IPS-18c (cell line): Measurements from ENCODE around the gene PALB2.
"Not testable (repeated sequence)": the region's sequence is repeated elsewhere in the genome, so short reads cannot be mapped to it uniquely, and the experiment has no call there.

Experiments used
- H3K4me3 ChIP-seq: 2 replicates; pipeline ENCODE4 v1.7.0; 2013; ENCODE audit warnings: low read depth, mild to moderate bottlenecking, low read length, moderate library complexity; ENCODE audit not compliant: insufficient read depth
- H3K9me3 ChIP-seq: one replicate; pipeline ENCODE4 v1.6.1; 2013; ENCODE audit warnings: mild to moderate bottlenecking, low read length, moderate library complexity; ENCODE audit not compliant: control insufficient read depth, insufficient read depth

PALB2 gene

GRCh38 chr16:23597003-23597756 lies 43.9 kb downstream of the PALB2 start:
- no peak overlapping the region for H3K4me3 ChIP-seq
- H3K9me3 ChIP-seq = no peaks in the 10 kb centered on the region

GRCh38 chr16:23595951-23596720 lies 45.0 kb downstream of the PALB2 start, which contains the start of gene NDUFAB1:
TSS of gene NDUFAB1 (minus strand) at chr16:23596316. CDS start at chr16:23596290, 26 bp downstream.
- H3K9me3 ChIP-seq = no peaks in the 10 kb centered on the region
- peak within 1 kb of the TSS; percentile 98 for H3K4me3 ChIP-seq

- Histone ChIP-seq H3K4me3 (peak overlapping the region; percentile 98), H3K9me3 (no peaks in the 10 kb centered on the region)
Observed at GRCh38 chr16:23595246-23595950, 45.7 kb downstream of the PALB2 start.

DNA sequence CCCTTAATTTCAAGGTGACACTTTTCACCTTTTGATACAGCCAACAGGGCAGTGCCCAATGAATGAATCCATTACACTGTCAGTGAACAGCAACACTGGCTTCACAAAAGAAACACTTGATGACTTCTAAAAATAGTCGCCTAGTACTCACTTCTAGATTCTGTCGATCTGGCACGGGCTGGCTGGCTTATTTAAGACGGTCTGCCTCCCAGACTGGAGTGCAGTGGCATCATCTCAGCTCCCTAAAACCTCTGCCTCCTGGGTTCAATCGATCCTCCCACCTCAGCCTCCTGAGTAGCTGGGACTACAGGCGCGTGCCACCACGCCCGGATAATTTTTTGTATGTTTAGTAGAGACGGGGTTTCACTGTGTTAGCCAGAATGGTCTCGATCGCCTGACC lies 46.9 kb downstream of the PALB2 start:
- H3K4me3 ChIP-seq = no peak overlapping the region
- no peaks in the 10 kb centered on the region for H3K9me3 ChIP-seq

DNA sequence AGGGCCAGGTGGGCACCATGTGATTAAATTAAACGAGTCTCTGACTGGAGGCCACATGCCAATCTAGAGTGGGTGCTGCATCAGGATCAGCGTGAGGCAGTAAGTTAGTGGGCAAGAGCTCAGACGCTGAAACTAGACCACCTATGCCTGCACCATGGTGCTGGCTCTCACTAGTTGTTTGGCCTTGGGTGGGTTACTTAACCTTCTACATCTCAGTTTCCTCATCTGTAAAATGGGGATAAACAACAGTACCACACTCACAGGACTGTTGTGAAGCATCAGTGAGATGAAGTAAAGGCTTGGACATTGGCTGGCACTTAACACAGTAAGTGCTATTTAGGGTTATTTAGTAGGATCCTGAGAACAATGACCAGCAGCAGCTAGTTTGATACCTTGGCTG lies 50.9 kb downstream of the PALB2 start:
- Histone ChIP-seq H3K9me3 (no peaks in the 10 kb centered on the region), H3K4me3 (no peak overlapping the region)

DNA sequence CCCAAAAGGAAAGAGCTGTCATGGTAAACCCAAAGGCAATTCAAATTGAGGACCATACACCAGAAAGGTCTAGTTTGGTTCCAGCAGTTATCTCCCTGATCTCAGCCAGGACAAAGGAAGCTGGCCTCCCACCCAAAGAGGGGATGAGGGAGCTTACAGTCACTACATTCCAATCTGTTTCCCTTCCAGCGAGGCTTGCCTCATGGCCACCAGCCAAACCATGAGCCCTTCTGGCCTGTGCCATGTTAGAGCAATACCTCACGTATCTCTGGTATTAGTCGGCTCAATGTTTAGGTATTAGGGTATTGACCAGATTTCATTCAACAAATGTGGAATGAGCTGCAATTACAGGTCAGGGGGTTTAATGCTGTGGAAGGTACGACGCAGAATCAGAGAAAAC lies 53.4 kb downstream of the PALB2 start:
- no peaks in the 10 kb centered on the region for H3K9me3 ChIP-seq

DNA sequence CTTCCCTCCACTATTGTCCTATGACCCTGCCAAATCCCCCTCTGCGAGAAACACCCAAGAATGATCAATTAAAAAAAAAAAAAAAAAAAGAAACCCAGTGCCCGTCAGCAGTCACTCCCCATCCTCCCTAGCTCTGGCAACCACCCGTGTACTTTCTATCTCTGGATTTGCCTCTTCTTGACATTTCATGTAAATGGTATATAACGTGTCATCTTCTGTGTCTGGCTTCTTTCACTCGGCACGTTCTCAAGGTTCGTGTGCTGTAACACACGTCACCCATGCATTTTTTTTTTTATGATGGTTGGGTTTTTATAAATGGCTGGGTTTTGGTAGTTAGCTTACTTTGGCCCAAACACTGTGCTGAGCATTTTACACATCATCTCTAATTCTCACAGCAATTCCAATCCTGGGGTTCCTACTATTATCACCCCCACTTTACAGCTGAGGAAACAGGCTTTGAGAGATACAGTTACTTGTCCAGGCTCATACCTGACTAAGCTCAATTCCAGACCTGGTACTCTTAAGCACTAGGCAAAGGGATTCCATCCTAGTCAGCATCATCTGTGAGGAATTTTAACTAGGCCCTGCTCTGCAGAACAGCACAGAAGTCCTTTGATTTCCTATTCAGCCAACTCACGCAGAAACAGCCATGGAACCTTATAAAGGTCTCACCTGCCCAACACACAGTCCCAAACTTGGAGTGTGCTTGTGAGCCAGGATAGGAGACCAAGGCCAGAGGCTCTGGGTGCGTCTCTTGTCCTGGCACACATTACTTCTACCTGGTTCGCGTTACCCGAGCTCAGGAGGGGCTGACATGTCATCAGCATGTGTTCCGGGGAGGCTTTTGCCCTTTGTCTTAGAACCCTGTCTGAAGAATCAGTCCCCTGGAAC lies 56.7 kb downstream of the PALB2 start:
- no peak overlapping the region for H3K4me3 ChIP-seq

More for the DNA sequence above, 53.4 kb downstream of the PALB2 start:
- H3K4me3 ChIP-seq = no peak overlapping the region

GRCh38 chr16:23583271-23583670 lies 57.8 kb downstream of the PALB2 start:
- H3K9me3 ChIP-seq, H3K4me3 ChIP-seq: not testable (repeated sequence)

More for the DNA sequence above, 56.7 kb downstream of the PALB2 start:
- no peaks in the 10 kb centered on the region for H3K9me3 ChIP-seq

GRCh38 chr16:23581764-23582163 lies 59.3 kb downstream of the PALB2 start:
- Histone ChIP-seq H3K9me3 (no peaks in the 10 kb centered on the region), H3K4me3 (no peak overlapping the region)

- no peaks in the 10 kb centered on the region for H3K9me3 ChIP-seq
- no peak overlapping the region for H3K4me3 ChIP-seq
Observed at GRCh38 chr16:23580391-23580790, 60.7 kb downstream of the PALB2 start.

- no peaks in the 10 kb centered on the region for H3K9me3 ChIP-seq
- no peak overlapping the region for H3K4me3 ChIP-seq
Observed at GRCh38 chr16:23579371-23579770, 61.7 kb downstream of the PALB2 start.

DNA sequence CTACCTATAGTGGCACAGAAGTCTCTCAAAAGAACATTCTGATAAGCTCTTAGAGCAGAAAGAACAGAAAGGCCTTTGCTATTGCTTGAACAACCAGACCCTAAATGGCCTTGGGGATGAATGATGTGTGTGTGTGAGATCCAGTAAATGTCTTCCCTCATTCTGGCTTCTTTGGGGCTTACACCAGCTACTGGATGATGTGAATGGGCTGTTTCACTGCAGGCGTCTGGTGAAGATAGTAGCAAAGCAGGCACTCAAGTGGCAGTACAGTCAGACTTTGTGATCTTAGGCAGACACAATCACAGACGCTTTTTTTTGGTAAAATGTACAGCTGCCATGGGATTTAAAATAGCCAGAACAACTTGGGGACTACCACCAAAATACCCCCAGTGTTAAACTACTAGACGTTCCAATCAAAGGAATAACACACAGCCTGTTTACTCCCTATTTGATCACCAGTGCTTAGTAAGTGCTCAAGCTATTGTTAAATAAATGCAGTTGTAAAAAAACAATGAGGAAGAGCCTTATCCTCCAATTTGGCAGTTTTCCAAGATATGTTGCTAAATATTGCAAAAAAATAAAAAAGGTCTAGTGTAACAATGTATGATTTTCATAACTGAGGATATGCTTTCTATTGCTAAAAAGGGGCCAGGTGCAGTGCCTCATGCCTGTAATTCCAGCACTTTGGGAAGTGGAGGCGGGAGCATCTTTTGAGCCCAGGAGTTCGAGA lies 62.8 kb downstream of the PALB2 start:
- Histone ChIP-seq H3K9me3 (no peaks in the 10 kb centered on the region), H3K4me3 (no peak overlapping the region)

DNA sequence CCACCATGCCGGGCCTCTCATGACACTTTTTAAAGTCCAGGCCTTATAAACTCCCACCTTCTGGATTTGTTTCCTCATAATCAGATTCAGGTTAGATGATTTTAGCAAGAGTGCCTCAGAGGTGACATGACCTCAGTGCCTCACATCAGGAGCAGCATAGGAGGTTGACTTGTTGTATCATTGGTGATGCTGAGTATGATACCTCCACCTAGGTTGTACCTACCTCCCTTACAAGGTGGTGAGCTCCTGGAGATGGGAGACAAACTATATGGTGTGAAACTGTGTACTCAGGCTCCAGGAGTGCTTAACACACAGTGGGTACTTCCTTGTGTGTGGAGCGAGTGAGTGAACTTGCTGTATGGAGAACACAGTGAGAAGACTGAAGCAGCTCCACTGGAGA lies 63.6 kb downstream of the PALB2 start:
- Histone ChIP-seq H3K4me3 (no peak overlapping the region), H3K9me3 (no peaks in the 10 kb centered on the region)

- H3K4me3 ChIP-seq = no peak overlapping the region
- H3K9me3 ChIP-seq = no peaks in the 10 kb centered on the region
Observed at GRCh38 chr16:23575834-23576233, 65.3 kb downstream of the PALB2 start.

- no peak overlapping the region for H3K4me3 ChIP-seq
- H3K9me3 ChIP-seq = no peaks in the 10 kb centered on the region
Observed at GRCh38 chr16:23573817-23574216, 67.3 kb downstream of the PALB2 start.

- no peak overlapping the region for H3K4me3 ChIP-seq
- H3K9me3 ChIP-seq = no peaks in the 10 kb centered on the region
Observed at GRCh38 chr16:23572394-23572793, 68.7 kb downstream of the PALB2 start.
